ENCODE results near the gene TMED5.
A peak's percentile ranks its signal among the peaks of the same experiment; 100 is the strongest.
"Not testable (repeated sequence)": the region's sequence is repeated elsewhere in the genome, so short reads cannot be mapped to it uniquely, and the experiment has no call there.

TMED5 gene

GRCh38 chr1:93179886-93180722 lies at the start of gene TMED5:
TSS of gene TMED5 (minus strand) at chr1:93180413. CDS start at chr1:93180242, 171 bp downstream.
- DNase-seq: peak; percentile 82 to 90 (median 85)

DNA sequence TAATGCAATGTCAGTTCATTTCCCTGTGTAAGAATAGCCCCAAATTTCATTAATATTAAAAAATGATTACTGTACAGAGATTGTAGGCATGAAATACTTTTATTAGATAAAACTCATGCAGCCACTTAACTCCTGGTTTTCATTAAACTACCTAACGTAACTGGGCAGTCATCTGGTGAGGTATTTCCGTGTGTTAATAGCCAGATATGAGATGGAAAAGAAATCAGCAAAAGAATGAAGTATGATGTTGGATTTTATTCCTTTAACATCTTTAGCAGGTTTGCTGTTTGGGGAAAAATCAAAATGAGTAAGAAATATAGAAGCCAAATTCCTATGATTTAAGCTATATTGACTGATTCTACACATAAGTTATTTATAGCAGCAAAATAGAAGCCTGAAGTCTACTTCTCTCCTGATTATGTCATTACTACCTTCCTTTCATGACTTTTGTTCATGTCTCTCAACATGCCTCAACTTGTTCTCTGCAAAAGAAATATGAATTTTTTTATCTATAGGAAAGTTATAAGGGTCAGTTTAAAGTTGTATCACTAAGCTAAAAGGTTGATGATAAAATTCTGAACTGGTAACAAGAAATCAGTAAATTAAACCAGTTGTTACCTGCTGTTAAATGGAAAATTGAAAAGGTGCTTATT lies 42.9 kb upstream of the TMED5 start:
- no peak for DNase-seq

GRCh38 chr1:93221913-93222312 lies 41.7 kb upstream of the TMED5 start:
- DNase-seq: no peak

- DNase-seq: not testable (repeated sequence)
These were observed 40.5 kb upstream of the TMED5 start for GRCh38 chr1:93220716-93221115.

DNA sequence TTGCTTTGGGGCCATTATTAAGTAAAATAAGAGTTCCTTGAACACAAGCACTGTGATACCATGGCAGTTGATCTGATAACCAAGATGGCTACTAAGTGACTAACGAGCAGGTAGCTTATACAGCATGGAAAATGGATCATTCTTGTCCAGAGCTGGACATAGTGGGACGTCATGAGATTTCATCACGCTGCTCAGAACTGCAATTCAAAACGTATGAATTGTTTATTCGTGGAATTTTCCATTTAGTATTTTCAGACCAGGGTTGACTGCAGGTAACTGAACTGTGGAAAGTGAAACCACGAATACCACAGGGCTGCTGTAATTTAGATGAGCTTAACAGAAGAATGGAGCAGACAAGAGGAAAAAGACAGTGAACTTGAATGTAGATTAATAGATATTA lies 39.2 kb upstream of the TMED5 start:
- DNase-seq: no peak

- DNase-seq: no peak
These were observed 35.1 kb upstream of the TMED5 start for GRCh38 chr1:93215322-93215721.

DNA sequence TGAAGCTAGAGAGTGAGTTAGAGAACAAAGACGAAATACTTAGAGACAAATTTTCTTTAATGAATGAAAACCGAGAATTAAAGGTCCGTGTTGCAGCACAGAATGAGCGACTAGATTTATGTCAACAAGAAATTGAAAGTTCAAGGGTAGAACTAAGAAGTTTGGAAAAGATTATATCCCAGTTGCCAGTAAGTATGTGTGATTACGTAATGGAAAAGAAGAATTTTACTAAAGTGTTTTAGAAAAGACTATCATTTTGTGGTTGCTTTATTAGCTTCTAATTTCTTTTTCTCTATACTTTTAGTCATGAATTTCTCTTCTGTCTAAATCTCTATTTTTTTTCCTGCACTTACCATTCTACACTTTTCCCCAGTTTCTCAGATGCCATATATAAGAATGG lies 27.0 kb upstream of the TMED5 start:
- DNase-seq: no peak

DNA sequence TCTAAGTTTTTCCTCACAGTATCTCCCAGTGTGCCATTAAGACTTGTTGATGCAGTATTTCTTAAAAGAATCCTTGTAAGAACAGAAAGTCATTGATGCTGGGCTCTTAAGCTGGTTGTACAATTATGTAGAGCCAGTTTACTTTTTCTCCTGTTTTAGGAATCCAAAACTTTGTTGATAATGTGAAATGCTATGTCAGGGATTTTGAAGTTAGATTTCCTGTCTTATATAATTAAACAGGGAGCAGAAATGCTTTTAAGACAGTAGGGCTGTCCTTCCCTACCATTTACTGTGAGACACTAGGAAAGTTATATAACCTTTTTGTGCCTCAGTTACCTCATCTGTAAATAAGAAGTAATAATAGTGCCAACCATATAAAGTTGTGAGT lies 26.3 kb upstream of the TMED5 start:
- DNase-seq: no peak

DNA sequence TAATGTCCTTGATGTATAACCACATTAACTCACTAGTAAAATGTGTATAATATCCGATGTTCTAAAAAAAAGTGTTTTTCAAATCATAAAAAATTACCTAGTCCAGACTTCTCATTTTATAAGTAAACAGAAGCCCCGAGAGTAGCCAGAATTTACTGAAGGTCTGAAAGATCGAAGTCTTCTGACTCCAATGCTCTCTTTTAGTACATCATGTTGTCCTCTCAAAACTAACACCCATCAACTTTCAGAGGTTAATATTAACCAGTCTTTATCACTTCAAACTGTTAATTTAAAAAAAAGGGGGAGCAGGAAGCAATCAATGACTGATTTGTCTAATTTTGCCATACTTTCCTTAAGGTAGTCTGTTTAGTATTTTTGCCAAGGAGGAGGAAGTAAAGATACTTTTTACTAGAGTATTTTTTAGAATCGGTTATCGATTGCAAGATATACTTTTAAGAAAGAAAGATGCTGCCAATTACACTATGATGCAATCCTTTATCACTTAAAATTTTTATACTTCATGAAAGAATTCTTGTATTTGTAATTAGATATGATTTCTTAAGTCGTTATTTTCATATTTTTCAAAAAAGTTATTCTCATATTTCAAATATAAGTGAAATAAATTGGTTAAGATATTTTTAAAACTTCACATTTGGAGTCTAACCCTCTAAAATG lies 25.8 kb upstream of the TMED5 start:
- no peak for DNase-seq

- DNase-seq: no peak
These were observed 20.5 kb upstream of the TMED5 start for GRCh38 chr1:93200714-93201113.

GRCh38 chr1:93200086-93200620 lies 19.9 kb upstream of the TMED5 start:
- DNase-seq: no peak

DNA sequence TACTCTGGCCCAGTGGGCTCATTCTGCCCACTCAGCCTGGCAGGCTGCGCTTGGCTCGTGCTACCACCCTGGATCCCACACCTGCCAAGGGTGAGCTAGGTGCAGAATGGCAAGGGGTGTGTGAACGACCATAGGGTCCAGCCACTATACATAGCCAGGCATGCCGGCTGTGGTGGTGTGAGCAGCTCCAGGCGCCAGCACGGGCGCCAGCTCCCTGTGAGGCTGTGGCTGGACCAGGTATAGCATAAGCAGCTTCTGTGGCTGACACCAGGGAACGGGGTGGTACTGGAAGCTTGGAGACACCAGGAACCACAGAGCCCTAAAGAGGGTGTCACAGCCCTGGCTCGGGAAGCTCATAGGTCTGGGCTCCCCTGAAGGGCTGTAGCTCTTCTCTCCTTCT lies 18.9 kb upstream of the TMED5 start:
- DNase-seq: no peak

DNA sequence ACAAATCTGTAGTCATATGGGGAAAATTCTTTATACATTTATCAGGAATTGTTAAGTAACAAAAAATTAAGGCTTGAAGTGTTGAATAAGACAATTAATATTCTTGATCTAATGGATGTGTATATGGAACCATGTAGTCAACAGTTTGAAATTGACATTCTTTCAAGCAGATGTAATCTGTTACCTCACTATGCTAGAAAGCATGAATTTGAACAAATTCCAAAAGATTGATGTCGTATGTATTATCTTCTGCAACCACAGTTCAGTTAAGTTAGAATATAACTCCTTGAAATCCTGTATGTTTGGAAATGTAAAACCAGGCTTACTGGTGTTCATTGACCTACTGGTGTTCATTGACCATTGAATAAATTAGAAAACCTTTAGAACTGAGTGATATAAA lies 16.4 kb upstream of the TMED5 start:
- no peak for DNase-seq

- DNase-seq: no peak
These were observed 14.2 kb upstream of the TMED5 start for GRCh38 chr1:93194231-93194990.

GRCh38 chr1:93190432-93190831 lies 10.2 kb upstream of the TMED5 start:
- no peak for DNase-seq

DNA sequence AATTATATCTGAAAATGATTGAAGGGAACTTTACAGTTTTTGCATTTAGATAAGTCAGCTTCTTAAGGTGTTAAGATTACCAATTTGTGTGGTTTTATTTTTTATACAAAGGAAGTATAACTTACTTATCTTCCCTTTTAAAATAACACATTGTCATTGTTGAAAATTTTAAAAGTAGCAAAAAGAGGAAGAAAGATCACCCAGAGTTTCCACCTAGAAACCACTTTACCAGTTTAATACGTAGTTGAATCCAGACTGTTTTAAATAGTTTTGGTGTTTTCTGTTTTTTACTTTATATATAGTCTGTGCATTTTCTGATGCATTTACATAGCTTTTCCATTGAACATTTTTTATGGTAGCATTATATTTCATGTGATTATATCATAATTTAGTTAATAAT lies 6.5 kb upstream of the TMED5 start:
- no peak for DNase-seq

GRCh38 chr1:93180723-93181613 lies 755 bp upstream of the TMED5 start, which contains the start of gene CCDC18:
TSS of gene CCDC18 (plus strand) at chr1:93180724. CDS start at chr1:93183362, 2,638 bp downstream.
- DNase-seq: peak in 3 of 4 experiments; percentile 52 to 60 (median 60)

- no peak for DNase-seq
These were observed 1.8 kb downstream of the TMED5 start for GRCh38 chr1:93178418-93178817.

DNA sequence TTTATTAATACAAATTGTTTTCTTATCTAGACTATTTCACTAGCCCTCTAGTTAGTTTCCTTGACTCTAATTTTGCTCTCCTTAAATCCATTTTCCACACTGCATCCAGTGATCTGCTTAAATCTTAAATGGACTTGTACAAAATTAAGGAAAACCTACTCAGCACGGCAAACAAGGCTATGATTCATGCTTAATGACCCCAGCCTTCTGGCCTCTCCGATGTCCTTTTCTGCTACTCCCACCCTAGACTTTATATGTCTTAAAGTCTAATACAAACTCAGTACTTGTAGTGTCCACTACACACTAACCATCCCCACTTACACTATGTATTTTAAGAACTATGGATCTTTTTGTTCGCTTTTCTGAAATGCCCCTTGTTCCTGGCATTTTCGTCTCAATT lies 2.2 kb downstream of the TMED5 start:
- DNase-seq: no peak

- not testable (repeated sequence) for DNase-seq
These were observed 5.6 kb downstream of the TMED5 start for GRCh38 chr1:93174638-93175037.

DNA sequence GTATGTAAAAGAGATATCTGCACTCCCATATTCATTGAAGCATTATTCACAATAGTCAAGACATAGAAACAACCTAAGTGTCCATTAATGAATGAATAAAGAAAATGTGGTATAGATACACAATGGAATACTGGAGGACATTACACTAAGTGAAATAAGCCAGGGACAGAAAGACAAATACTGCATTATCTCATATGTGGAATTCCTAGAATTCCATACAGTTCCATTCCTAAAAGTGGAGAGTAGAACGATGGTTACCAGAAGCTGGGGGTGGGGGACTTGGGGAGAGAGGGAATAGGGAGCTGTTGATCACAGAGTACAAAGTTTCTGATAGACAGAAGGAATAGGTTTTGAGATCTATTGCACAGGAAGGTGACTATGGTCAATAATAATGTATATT lies 7.4 kb downstream of the TMED5 start:
- DNase-seq: no peak
